RWPE2 (cell line): ENCODE measurements around the gene NUB1.

ENCODE experiments used
- ATAC-seq: fragments of 200-7000 bp; cut with Tn5 transposase; 3 replicates; pipeline ENCODE4 v1.9.1; 2021; ENCODE audit warnings: low read depth
- DNase-seq: peaks from one replicate; pipeline ENCODE4 v3.0.0-alpha.2; 2020; ENCODE audit warnings: low spot score
- H3K27ac ChIP-seq: fragments of 450-650 bp; 2 replicates; pipeline ENCODE4 v1.5.1; 2017; ENCODE audit warnings: mild to moderate bottlenecking; ENCODE audit not compliant: poor library complexity, severe bottlenecking
- H3K27me3 ChIP-seq: fragments of 250-450 bp; sonication (Bioruptor Pico); 2 replicates; pipeline ENCODE4 v1.5.1; 2021; ENCODE audit warnings: mild to moderate bottlenecking, moderate library complexity; ENCODE audit not compliant: insufficient read depth, poor library complexity, severe bottlenecking
- H3K36me3 ChIP-seq: fragments of 250-450 bp; sonication (Bioruptor Pico); 2 replicates; pipeline ENCODE4 v1.5.1; 2020; ENCODE audit warnings: low read depth, mild to moderate bottlenecking, moderate library complexity
- H3K4me1 ChIP-seq: fragments of 250-450 bp; sonication (Bioruptor Pico); 2 replicates; pipeline ENCODE4 v1.5.1; 2021; ENCODE audit warnings: mild to moderate bottlenecking, moderate library complexity; ENCODE audit not compliant: insufficient read depth, poor library complexity, severe bottlenecking
- H3K4me3 ChIP-seq: fragments of 250-450 bp; sonication (Bioruptor Pico); 2 replicates; pipeline ENCODE4 v1.5.1; 2021; ENCODE audit warnings: mild to moderate bottlenecking, moderate library complexity; ENCODE audit not compliant: severe bottlenecking
- H3K9me3 ChIP-seq: fragments of 250-450 bp; sonication (Bioruptor Pico); 2 replicates; pipeline ENCODE4 v1.5.1; 2021; ENCODE audit warnings: mild to moderate bottlenecking, moderate library complexity; ENCODE audit not compliant: severe bottlenecking
- CTCF ChIP-seq: fragments of 450-650 bp; IDR thresholded peaks from one replicate; pipeline ENCODE4 v1.5.1; 2017; ENCODE audit warnings: mild to moderate bottlenecking, moderate library complexity; ENCODE audit not compliant: poor library complexity, severe bottlenecking

Gene NUB1, protein sequence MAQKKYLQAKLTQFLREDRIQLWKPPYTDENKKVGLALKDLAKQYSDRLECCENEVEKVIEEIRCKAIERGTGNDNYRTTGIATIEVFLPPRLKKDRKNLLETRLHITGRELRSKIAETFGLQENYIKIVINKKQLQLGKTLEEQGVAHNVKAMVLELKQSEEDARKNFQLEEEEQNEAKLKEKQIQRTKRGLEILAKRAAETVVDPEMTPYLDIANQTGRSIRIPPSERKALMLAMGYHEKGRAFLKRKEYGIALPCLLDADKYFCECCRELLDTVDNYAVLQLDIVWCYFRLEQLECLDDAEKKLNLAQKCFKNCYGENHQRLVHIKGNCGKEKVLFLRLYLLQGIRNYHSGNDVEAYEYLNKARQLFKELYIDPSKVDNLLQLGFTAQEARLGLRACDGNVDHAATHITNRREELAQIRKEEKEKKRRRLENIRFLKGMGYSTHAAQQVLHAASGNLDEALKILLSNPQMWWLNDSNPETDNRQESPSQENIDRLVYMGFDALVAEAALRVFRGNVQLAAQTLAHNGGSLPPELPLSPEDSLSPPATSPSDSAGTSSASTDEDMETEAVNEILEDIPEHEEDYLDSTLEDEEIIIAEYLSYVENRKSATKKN

DNA sequence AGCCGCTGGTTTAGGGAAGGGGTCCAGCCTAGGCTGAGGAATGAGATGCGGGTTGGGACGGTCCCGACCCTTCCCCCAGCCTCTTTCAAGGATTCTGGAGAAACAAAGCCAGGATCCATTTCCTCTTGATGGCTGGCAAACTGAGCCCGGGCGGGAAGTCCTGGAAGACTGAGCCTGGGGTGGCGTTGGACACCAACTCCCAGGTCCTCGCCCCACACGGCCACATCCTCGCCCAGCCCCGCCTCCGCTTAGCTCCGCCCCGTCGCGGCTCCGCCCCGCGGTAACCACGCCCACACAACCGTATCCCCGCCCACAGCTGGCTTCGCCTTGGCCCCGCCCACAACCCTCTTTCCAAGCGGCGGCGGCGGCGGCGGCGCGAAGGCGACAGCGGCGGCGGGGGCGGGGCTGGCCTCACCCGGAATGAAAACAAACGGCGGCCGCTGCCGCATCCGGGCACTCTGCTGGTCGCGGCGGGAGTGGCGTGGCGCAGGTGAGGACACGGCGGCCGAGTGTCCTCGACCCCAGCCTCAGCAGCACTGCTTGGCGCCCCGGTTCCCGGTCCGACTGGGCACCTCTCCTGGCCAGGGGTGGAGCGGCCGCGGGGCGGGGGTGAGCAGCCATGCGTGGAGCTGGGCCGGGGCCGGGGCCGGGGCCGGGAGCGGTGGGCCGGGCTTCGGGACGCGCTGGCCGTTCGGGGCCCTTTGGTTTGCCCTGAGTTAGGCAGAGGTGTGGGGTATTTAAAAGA lies at the start of gene NUB1:
Gene NUB1 (plus strand): TSS at position 456 of the 745 bp plus-strand sequence. CDS start 3,538 bp downstream, outside the sequence.
- H3K27ac ChIP-seq: peak within 1 kb of the TSS; percentile 1
- no peaks in the 10 kb centered on the region for H3K9me3 ChIP-seq
- H3K36me3 ChIP-seq: peaks cover 23% of the 10 kb centered on the region
- H3K27me3 ChIP-seq: no peaks in the 10 kb centered on the region
- peak; percentile 86 for ATAC-seq
- no peak for TF ChIP-seq CTCF
- peak within 1 kb of the TSS; percentile 70 for H3K4me3 ChIP-seq
- no peaks in the 10 kb centered on the region for H3K4me1 ChIP-seq
- DNase-seq: peak; percentile 86

DNA sequence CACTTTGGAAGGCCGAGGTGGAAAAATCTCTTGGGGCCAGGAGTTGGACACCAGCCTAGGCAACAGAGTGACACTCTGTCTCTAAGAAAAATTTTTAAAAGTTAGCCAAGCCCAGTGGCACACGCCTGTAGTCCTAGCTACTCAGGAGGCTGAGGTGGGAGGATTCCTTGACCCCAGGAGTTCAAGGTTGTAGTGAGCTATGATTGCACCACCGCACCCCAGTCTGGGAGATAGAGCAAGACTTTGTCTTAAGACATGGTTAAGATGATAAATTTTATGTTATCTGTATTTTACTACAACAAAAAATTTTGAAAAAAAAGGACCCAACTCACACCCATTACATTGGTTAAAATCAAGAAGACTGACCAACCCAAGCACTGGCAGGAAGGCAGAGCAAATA lies 48.8 kb upstream of the NUB1 start:
- Histone ChIP-seq H3K4me1 (no peaks in the 10 kb centered on the region), H3K27ac (no peak overlapping the region), H3K4me3 (no peak overlapping the region), H3K9me3 (no peaks in the 10 kb centered on the region), H3K27me3 (no peaks in the 10 kb centered on the region), H3K36me3 (no peaks in the 10 kb centered on the region)
- ATAC-seq (no peak), DNase-seq (no peak)
- no peak for TF ChIP-seq CTCF

- Histone ChIP-seq H3K27me3 (no peaks in the 10 kb centered on the region), H3K36me3 (no peaks in the 10 kb centered on the region), H3K4me1 (no peaks in the 10 kb centered on the region)
Observed at GRCh38 chr7:151296202-151296992, 45.2 kb upstream of the NUB1 start.

DNA sequence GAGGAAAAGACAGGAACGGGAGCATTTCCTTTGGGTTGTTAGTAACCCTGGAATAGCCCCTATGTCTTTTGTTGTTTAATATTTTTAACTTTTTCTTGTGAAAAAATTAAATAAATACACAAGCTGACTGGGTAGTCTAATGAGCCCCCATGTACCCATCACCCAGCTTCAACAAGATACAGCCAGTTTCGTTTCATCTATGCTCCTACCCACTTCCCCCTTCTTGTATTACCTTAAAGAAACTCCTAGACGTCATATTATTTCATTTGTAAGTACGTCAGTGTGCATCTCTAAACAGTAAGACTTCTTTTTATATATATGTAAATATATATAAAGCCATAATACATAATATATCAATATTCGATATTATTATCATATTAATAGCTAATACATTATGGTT lies 42.8 kb upstream of the NUB1 start:
- no peak for TF ChIP-seq CTCF
- no peaks in the 10 kb centered on the region for H3K36me3 ChIP-seq
- H3K4me3 ChIP-seq: no peak overlapping the region
- H3K9me3 ChIP-seq: no peaks in the 10 kb centered on the region
- H3K27me3 ChIP-seq: peaks cover 3% of the 10 kb centered on the region
- no peak for ATAC-seq
- no peaks in the 10 kb centered on the region for H3K4me1 ChIP-seq
- no peak overlapping the region for H3K27ac ChIP-seq
- no peak for DNase-seq

More at GRCh38 chr7:151296202-151296992, 45.2 kb upstream of the NUB1 start:
- DNase-seq (no peak), ATAC-seq (no peak)
- Histone ChIP-seq H3K9me3 (no peaks in the 10 kb centered on the region), H3K27ac (no peak overlapping the region), H3K4me3 (no peak overlapping the region)
- no peak for TF ChIP-seq CTCF
